ENCODE results near the gene SOCS6. TPM values are rescaled to one million over a fixed set of nuclear protein-coding genes. Genes with fewer than 3 reads are reported as not detected.

Gene SOCS6
- total RNA-seq, 1 experiment from 2014 or later, result 53.4 TPM

Other genes with a start within 250 kb of the SOCS6 start
- gene RTTN, start 83.4 kb upstream of the SOCS6 start, total RNA-seq (2021; ENCODE audit: unreplicated experiment), result 41.2 TPM

All from HCT116 (cell line).